HCT116 (cell line): ENCODE data around the gene INAFM1. TPM values are rescaled to one million over a fixed set of nuclear protein-coding genes. Genes with fewer than 3 reads are reported as not detected.

ENCODE experiments used
- ATAC-seq: fragments of 200-7000 bp; cut with Tn5 transposase; 2 replicates; pipeline ENCODE4 v1.9.1; 2020; ENCODE audit warnings: mild to moderate bottlenecking, moderate library complexity
- BruUV-seq: library from RNA; stranded (reverse); fragments of 400-500 nt; replicated peaks from 2 replicates; lab custom pipeline; 2021; lab: Mats Ljungman, UMichigan
- CTCF ChIA-PET: fragments of 300-600 bp; sonication (Branson Sonifier 250); formaldehyde crosslinking; loops from one replicate; lab custom pipeline; 2021; ENCODE audit warnings: antibody characterized with exemption; lab: Charles Lee
- POLR2A ChIA-PET: fragments of 300-600, 350-600 bp; sonication (Branson Sonifier 250); formaldehyde crosslinking; loops from one replicate; lab custom pipeline; 2021; ENCODE audit warnings: antibody characterized with exemption; lab: Charles Lee
- RAD21 ChIA-PET, 2 experiments: fragments of 300-600 bp; sonication (Branson Sonifier 250); formaldehyde crosslinking; loops; one replicate each; lab custom pipeline; 2023; ENCODE audit warnings: low total read pairs in 2 of 2; ENCODE audit not compliant: uncharacterized antibody in 2 of 2, unreplicated experiment in 2 of 2, low non-redundant PET in 1 of 2; lab: Charles Lee
- DNase-seq: peaks from one replicate; pipeline ENCODE4 v3.0.0-alpha.2; 2010; ENCODE audit warnings: low read depth, low spot score
- H2AFZ ChIP-seq: fragments of 200-600 bp; shearing (Covaris generic), sonication (generic); 2 replicates; pipeline ENCODE4 v1.6.1; 2017; ENCODE audit warnings: low read depth, mixed run types, mixed read lengths, antibody characterized with exemption, low read length; ENCODE audit not compliant: poor library complexity, severe bottlenecking
- H3K27ac ChIP-seq: 2 replicates; pipeline ENCODE4 v1.5.1; 2012; ENCODE audit warnings: low read depth, low read length
- H3K27me3 ChIP-seq: fragments of 200-600 bp; sonication (generic); 2 replicates; pipeline ENCODE4 v1.6.1; 2016; ENCODE audit warnings: mixed run types, low read length, mixed read lengths; ENCODE audit not compliant: insufficient read depth
- H3K36me3 ChIP-seq, 2 experiments: fragments of 200-500 bp in 1 of 2; fragments of 200-600 bp in 1 of 2; sonication (Bioruptor generic) in 1 of 2; sonication (generic) in 1 of 2; 2 replicates each; pipeline versions ENCODE4 v1.5.1 to v1.6.1; 2014 to 2016; ENCODE audit warnings: low read length in 2 of 2, inconsistent platforms in 1 of 2, mixed read lengths in 1 of 2, mixed run types in 1 of 2; ENCODE audit not compliant: insufficient read depth in 2 of 2, control insufficient read depth in 1 of 2
- H3K4me1 ChIP-seq, 2 experiments: fragments of 200-600 bp in 1 of 2; sonication (generic) in 1 of 2; 2 replicates each; pipeline versions ENCODE4 v1.5.1 to v1.6.1; 2012 to 2017; ENCODE audit warnings: low read length in 2 of 2, inconsistent platforms in 1 of 2, mild to moderate bottlenecking in 1 of 2, mixed read lengths in 1 of 2, mixed run types in 1 of 2, moderate library complexity in 1 of 2; ENCODE audit not compliant: insufficient read depth in 2 of 2, control insufficient read depth in 1 of 2
- H3K4me2 ChIP-seq: fragments of 200-600 bp; sonication (generic); 2 replicates; pipeline ENCODE4 v1.6.1; 2017; ENCODE audit warnings: mixed run types, low read length, mixed read lengths
- H3K4me3 ChIP-seq, 2 experiments: fragments of 200-600 bp in 1 of 2; sonication (generic) in 1 of 2; replicated peaks in 1 of 2; 2 replicates each; pipeline ENCODE4 v1.5.1; 2011 to 2016; ENCODE audit warnings: low read length in 2 of 2, control low read depth in 1 of 2, low read depth in 1 of 2, mild to moderate bottlenecking in 1 of 2, mixed read lengths in 1 of 2, mixed run types in 1 of 2
- H3K79me2 ChIP-seq: fragments of 200-600 bp; sonication (generic); 2 replicates; pipeline ENCODE4 v1.6.1; 2017; ENCODE audit warnings: mild to moderate bottlenecking, mixed run types, low read length, moderate library complexity, mixed read lengths; ENCODE audit not compliant: insufficient read depth
- H3K9ac ChIP-seq: fragments of 200-600 bp; sonication (generic); 2 replicates; pipeline ENCODE4 v1.6.1; 2016; ENCODE audit warnings: low read length, mixed read lengths
- H3K9me2 ChIP-seq: fragments of 200-600 bp; sonication (generic), shearing (Covaris generic); 2 replicates; pipeline ENCODE4 v1.6.1; 2017; ENCODE audit warnings: mixed run types, mild to moderate bottlenecking, moderate library complexity; ENCODE audit not compliant: insufficient read depth
- H3K9me3 ChIP-seq, 2 experiments: fragments of 200-500 bp in 1 of 2; fragments of 200-600 bp in 1 of 2; sonication (Bioruptor generic) in 1 of 2; sonication (generic) in 1 of 2; 2 replicates each; pipeline ENCODE4 v1.6.1; 2014 to 2017; ENCODE audit warnings: low read length in 2 of 2, mixed read lengths in 2 of 2, inconsistent platforms in 1 of 2, low read depth in 1 of 2, mild to moderate bottlenecking in 1 of 2, mixed run types in 1 of 2, moderate library complexity in 1 of 2; ENCODE audit not compliant: control insufficient read depth in 1 of 2, insufficient read depth in 1 of 2
- H4K20me1 ChIP-seq: fragments of 200-600 bp; sonication (generic), shearing (Covaris generic); 2 replicates; pipeline ENCODE4 v1.6.1; 2017; ENCODE audit warnings: mixed run types, mild to moderate bottlenecking, moderate library complexity; ENCODE audit not compliant: insufficient read depth
- ATF3 ChIP-seq: IDR thresholded peaks from 2 replicates; pipeline ENCODE4 v1.6.1; 2012
- CBX3 ChIP-seq: IDR thresholded peaks from 2 replicates; pipeline ENCODE4 v1.6.1; 2012; ENCODE audit warnings: low read depth
- CEBPB ChIP-seq: IDR thresholded peaks from 2 replicates; pipeline ENCODE4 v1.6.1; 2012; ENCODE audit warnings: low read depth
- CTCF ChIP-seq, 3 experiments: fragments of 200-600 bp in 1 of 3; sonication (generic) in 1 of 3; IDR thresholded peaks in 2 of 3; conservative IDR thresholded peaks in 1 of 3; 2 replicates each; pipeline ENCODE4 v1.5.1; 2012 to 2017; ENCODE audit warnings: low read depth in 2 of 3, low read length in 2 of 3, antibody characterized with exemption in 1 of 3, borderline replicate concordance in 1 of 3, control low read depth in 1 of 3, mild to moderate bottlenecking in 1 of 3, mixed read lengths in 1 of 3, mixed run types in 1 of 3, moderate library complexity in 1 of 3; ENCODE audit not compliant: insufficient read depth in 1 of 3
- EGR1 ChIP-seq: IDR thresholded peaks from 2 replicates; pipeline ENCODE4 v1.6.1; 2012; ENCODE audit warnings: low read depth
- ELF1 ChIP-seq: IDR thresholded peaks from 2 replicates; pipeline ENCODE4 v1.6.1; 2012; ENCODE audit warnings: low read depth, borderline replicate concordance
- EZH2phosphoT487 ChIP-seq: fragments of 200-600 bp; IDR thresholded peaks from 2 replicates; pipeline ENCODE4 v1.6.1; 2018; ENCODE audit warnings: antibody characterized with exemption, borderline replicate concordance
- FOSL1 ChIP-seq: IDR thresholded peaks from 2 replicates; pipeline ENCODE4 v1.6.1; 2012; ENCODE audit warnings: low read depth
- JUND ChIP-seq: IDR thresholded peaks from 2 replicates; pipeline ENCODE4 v1.6.1; 2012
- POLR2A ChIP-seq: IDR thresholded peaks from 2 replicates; pipeline ENCODE4 v1.7.0; 2011; ENCODE audit warnings: borderline replicate concordance; ENCODE audit not compliant: insufficient read depth, insufficient read length; ENCODE audit errors: extremely low read depth
- POLR2AphosphoS5 ChIP-seq: IDR thresholded peaks from 2 replicates; pipeline ENCODE4 v1.6.1; 2011; ENCODE audit warnings: mild to moderate bottlenecking, low read depth, low read length, moderate library complexity
- RAD21 ChIP-seq: IDR thresholded peaks from 2 replicates; pipeline ENCODE4 v1.6.1; 2012; ENCODE audit warnings: low read depth, mild to moderate bottlenecking
- REST ChIP-seq: IDR thresholded peaks from 2 replicates; pipeline ENCODE4 v1.6.1; 2012; ENCODE audit warnings: low read depth
- SIN3A ChIP-seq: IDR thresholded peaks from 2 replicates; pipeline ENCODE4 v1.6.1; 2012; ENCODE audit warnings: low read depth
- SP1 ChIP-seq: IDR thresholded peaks from 2 replicates; pipeline ENCODE4 v1.6.1; 2012; ENCODE audit warnings: low read depth
- SRF ChIP-seq: IDR thresholded peaks from 2 replicates; pipeline ENCODE4 v1.6.1; 2012; ENCODE audit warnings: low read depth
- YY1 ChIP-seq: IDR thresholded peaks from 2 replicates; pipeline ENCODE4 v1.6.1; 2011; ENCODE audit warnings: low read length, low read depth, moderate library complexity, mild to moderate bottlenecking; ENCODE audit not compliant: insufficient replicate concordance; ENCODE audit errors: extremely low read depth
- ZBTB33 ChIP-seq: IDR thresholded peaks from 2 replicates; pipeline ENCODE4 v1.6.1; 2011; ENCODE audit warnings: mild to moderate bottlenecking, low read length, moderate library complexity; ENCODE audit not compliant: insufficient replicate concordance; ENCODE audit errors: extremely low read depth
- ZFX ChIP-seq: fragments of 450-650 bp; IDR thresholded peaks from 2 replicates; pipeline ENCODE4 v1.6.1; 2017
- ZNF274 ChIP-seq: fragments of 200-500 bp; sonication (Bioruptor generic); IDR thresholded peaks from 2 replicates; pipeline ENCODE4 v1.6.1; 2014; ENCODE audit warnings: mild to moderate bottlenecking, low read depth, low read length, inconsistent platforms
- intact Hi-C: fragments of 100-400 bp; cut with micrococcal nuclease; formaldehyde crosslinking; loops from 2 replicates; pipeline ENCODE4 v1.10.0; 2022
- total RNA-seq: library from RNA; stranded (reverse); gene quantifications from one replicate; pipeline ENCODE4 v1.2.1, GENCODE V29; 2021; ENCODE audit not compliant: unreplicated experiment

Gene INAFM1
- total RNA-seq, 1 experiment from 2014 or later = 22.9 TPM

GRCh38 chr19:47312366-47313006 lies 37.8 kb downstream of the INAFM1 start:
- ATAC-seq (no peak), DNase-seq (no peak)
- no peaks in the 10 kb centered on the region for H3K27me3 ChIP-seq
- no peaks in the 10 kb centered on the region for H3K9me2 ChIP-seq
- ChIA-PET RAD21 (no interaction called here), CTCF (no interaction called here), POLR2A (no interaction called here)
- no peak overlapping the region for H3K9ac ChIP-seq
- H3K36me3 ChIP-seq = no peaks in the 10 kb centered on the region
- no peak overlapping the region for H3K27ac ChIP-seq
- no peaks in the 10 kb centered on the region for H3K9me3 ChIP-seq
- peaks cover 12 to 28% of the 10 kb centered on the region in 2 experiments for H3K4me1 ChIP-seq
- H3K79me2 ChIP-seq = no peaks in the 10 kb centered on the region
- no peaks in the 10 kb centered on the region for H4K20me1 ChIP-seq
- no peak overlapping the region for H3K4me3 ChIP-seq
- TF ChIP-seq SRF (no peak), ATF3 (no peak), FOSL1 (no peak), POLR2A (no peak), RAD21 (no peak), CEBPB (no peak), ZBTB33 (no peak), EGR1 (no peak), CTCF (IDR thresholded peaks at IDR 0.05 in 2 of 3, conservative IDR thresholded peaks at IDR 0.05 in 1 of 3; ENCODE audit: borderline replicate concordance in 1 of 3, insufficient read depth in 1 of 3, low read depth in 2 of 3, low read length in 2 of 3) (no peak), JUND (no peak), SP1 (no peak), POLR2AphosphoS5 (no peak), ZNF274 (no peak), YY1 (no peak), REST (no peak), ZFX (no peak), ELF1 (no peak), EZH2phosphoT487 (no peak), SIN3A (no peak), CBX3 (no peak)
- no TSS peak for BruUV-seq
- H2AFZ ChIP-seq = no peak overlapping the region
- H3K4me2 ChIP-seq = 0 out of 2 replicates have a peak overlapping the region, but pooled peaks have one; percentile 13
- intact Hi-C loops = no loop called here
